Panc1 (cell line): Measurements from ENCODE around the gene NCAM2.

ENCODE experiments used
- CTCF ChIP-seq: fragments of 450-650 bp; IDR thresholded peaks from 2 replicates; pipeline ENCODE4 v1.5.1; 2017; ENCODE audit warnings: mild to moderate bottlenecking
- POLR2AphosphoS5 ChIP-seq: IDR thresholded peaks from 2 replicates; pipeline ENCODE4 v1.6.1; 2012; ENCODE audit warnings: mild to moderate bottlenecking, low read depth, low read length, moderate library complexity

DNA sequence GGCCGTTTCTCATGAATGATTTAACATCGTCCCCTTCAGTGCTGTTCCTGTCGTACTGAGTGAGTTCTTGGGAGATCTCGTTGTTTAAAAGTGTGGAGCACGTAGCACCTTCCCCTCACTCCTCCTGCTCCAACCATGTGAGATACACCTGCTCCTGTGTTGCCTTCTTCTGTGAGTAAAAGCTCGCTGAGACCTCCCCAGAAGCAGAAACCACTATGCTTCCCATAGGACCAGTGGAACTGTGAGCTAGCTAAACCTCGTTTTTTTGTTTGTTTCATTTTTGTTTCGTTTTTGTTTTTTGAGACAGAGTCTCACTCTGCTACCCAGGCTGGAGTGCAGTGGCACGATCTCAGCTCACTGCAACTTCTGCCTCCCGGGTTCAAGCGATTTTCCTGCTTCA lies 198.6 kb downstream of the NCAM2 start:
- no peak for TF ChIP-seq CTCF
- TF ChIP-seq POLR2AphosphoS5, result no peak
